CD14-positive monocyte (primary cell): ENCODE results near the gene FEM1C. TPM values are rescaled to one million over a fixed set of nuclear protein-coding genes. Genes with fewer than 3 reads are reported as not detected.

Source experiments
- DNase-seq, 3 donors: peaks; one replicate each; pipeline ENCODE4 v3.0.0-alpha.2; 2011 to 2022
- H2AFZ ChIP-seq: 2 replicates; pipeline ENCODE4 v1.6.0; 2012; ENCODE audit warnings: mild to moderate bottlenecking, low read depth, low read length, inconsistent platforms; ENCODE audit not compliant: insufficient read depth, poor library complexity, severe bottlenecking
- H3K27ac ChIP-seq, 2 donors: 1 replicate in 1 of 2; 2 replicates in 1 of 2; pipeline ENCODE4 v1.5.1; 2012 to 2013; ENCODE audit warnings: low read length in 2 of 2, control low read depth in 1 of 2, inconsistent platforms in 1 of 2, low read depth in 1 of 2, mild to moderate bottlenecking in 1 of 2
- H3K27me3 ChIP-seq, 2 donors: one replicate each; pipeline versions ENCODE4 v1.6.0 to v1.6.1; 2011 to 2013; ENCODE audit warnings: low read length in 2 of 2; ENCODE audit not compliant: control insufficient read depth in 2 of 2, insufficient read depth in 2 of 2
- H3K36me3 ChIP-seq, 2 donors: replicated peaks in 1 of 2; 1 replicate in 1 of 2; 2 replicates in 1 of 2; pipeline versions ENCODE4 v1.5.1 to v1.6.1; 2012 to 2013; ENCODE audit warnings: low read length in 2 of 2, control low read depth in 1 of 2, inconsistent platforms in 1 of 2, mild to moderate bottlenecking in 1 of 2; ENCODE audit not compliant: insufficient read depth in 2 of 2, control insufficient read depth in 1 of 2
- H3K4me1 ChIP-seq, 2 donors: 1 replicate in 1 of 2; 2 replicates in 1 of 2; pipeline versions ENCODE4 v1.5.1 to v1.6.1; 2012 to 2013; ENCODE audit warnings: low read length in 2 of 2, control low read depth in 1 of 2, inconsistent platforms in 1 of 2, mild to moderate bottlenecking in 1 of 2, moderate library complexity in 1 of 2; ENCODE audit not compliant: insufficient read depth in 2 of 2, control insufficient read depth in 1 of 2
- H3K4me2 ChIP-seq: replicated peaks from 2 replicates; pipeline ENCODE3; 2012; ENCODE audit warnings: low read length, moderate library complexity, mild to moderate bottlenecking; ENCODE audit not compliant: poor library complexity, severe bottlenecking; ENCODE audit errors: extremely low read depth
- H3K4me3 ChIP-seq, 3 experiments: fragments of 200-600 bp in 1 of 3; sonication (generic) in 1 of 3; replicated peaks in 1 of 3; 1 replicate in 2 of 3; 2 replicates in 1 of 3; pipeline ENCODE4 v1.5.1; 2011 to 2013; ENCODE audit warnings: low read length in 3 of 3, mild to moderate bottlenecking in 3 of 3, control low read depth in 2 of 3, low read depth in 2 of 3, inconsistent platforms in 1 of 3, moderate library complexity in 1 of 3
- H3K79me2 ChIP-seq: 2 replicates; pipeline ENCODE4 v1.6.0; 2012; ENCODE audit warnings: mild to moderate bottlenecking, control low read depth, inconsistent platforms, low read length, moderate library complexity; ENCODE audit not compliant: insufficient read depth
- H3K9ac ChIP-seq: 2 replicates; pipeline ENCODE4 v1.6.0; 2017; ENCODE audit warnings: low read length, mild to moderate bottlenecking; ENCODE audit not compliant: insufficient read depth, poor library complexity, severe bottlenecking
- H3K9me3 ChIP-seq, 2 donors: replicated peaks in 1 of 2; 1 replicate in 1 of 2; 2 replicates in 1 of 2; pipeline versions ENCODE4 v1.5.1 to v1.6.1; 2012 to 2013; ENCODE audit warnings: low read length in 2 of 2, control low read depth in 1 of 2; ENCODE audit not compliant: control insufficient read depth in 1 of 2, insufficient read depth in 1 of 2
- H4K20me1 ChIP-seq: 2 replicates; pipeline ENCODE4 v1.6.0; 2012; ENCODE audit warnings: mild to moderate bottlenecking, low read length, control low read depth, moderate library complexity; ENCODE audit not compliant: insufficient read depth
- H3K27ac Mint-ChIP-seq, 7 donors: one replicate each; pipeline ENCODE4 v1.8.0; 2020; ENCODE audit warnings: mild to moderate bottlenecking in 7 of 7, mixed read lengths in 7 of 7, moderate library complexity in 6 of 7, inconsistent platforms in 2 of 7
- H3K27me3 Mint-ChIP-seq, 3 donors: one replicate each; pipeline ENCODE4 v1.8.0; 2021 to 2022; ENCODE audit warnings: low read depth in 3 of 3, mild to moderate bottlenecking in 3 of 3, mixed read lengths in 3 of 3, moderate library complexity in 3 of 3, inconsistent platforms in 1 of 3
- H3K36me3 Mint-ChIP-seq, 2 donors: one replicate each; pipeline ENCODE4 v1.8.0; 2020; ENCODE audit warnings: mixed read lengths in 2 of 2, inconsistent platforms in 1 of 2, mild to moderate bottlenecking in 1 of 2
- H3K4me1 Mint-ChIP-seq: one replicate; pipeline ENCODE4 v1.8.0; 2020; ENCODE audit warnings: mild to moderate bottlenecking, mixed read lengths
- H3K4me3 Mint-ChIP-seq, 2 donors: one replicate each; pipeline ENCODE4 v1.8.0; 2020; ENCODE audit warnings: mild to moderate bottlenecking in 2 of 2, mixed read lengths in 2 of 2, moderate library complexity in 1 of 2
- H3K9me3 Mint-ChIP-seq, 7 donors: one replicate each; pipeline ENCODE4 v1.8.0; 2020 to 2022; ENCODE audit warnings: mixed read lengths in 7 of 7, mild to moderate bottlenecking in 6 of 7, moderate library complexity in 6 of 7, inconsistent platforms in 2 of 7
- WGBS: methylation state at CpG from one replicate; pipeline ENCODE4 v1.1.5; 2013; ENCODE audit warnings: missing lambda C conversion rate; ENCODE audit not compliant: insufficient coverage; 5-methylcytosine and 5-hydroxymethylcytosine counted together
- intact Hi-C, 2 donors: fragments of 100-400 bp; cut with micrococcal nuclease; formaldehyde crosslinking; loops; one replicate each; pipeline versions ENCODE4 v1.15.0 to v1.15.1; 2023
- polyA plus RNA-seq, 3 donors: library from polyadenylated mRNA; depleted of rRNA in 1 of 3; unstranded in 2 of 3; stranded (reverse) in 1 of 3; fragments of 300-500 nt in 2 of 3; fragments of >200 nt in 1 of 3; fragmentation: Illumina TruSeq in 2 of 3; gene quantifications; 1 replicate in 2 of 3; 2 replicates in 1 of 3; pipeline ENCODE4 v1.2.3, GENCODE V29; 2012 to 2021
- TF ChIP-seq, protein P1 (sequence below): fragments of 200-600 bp; IDR thresholded peaks from one replicate; pipeline ENCODE4 v1.8.0; 2022; ENCODE audit warnings: antibody characterized with exemption, mild to moderate bottlenecking

FEM1C gene
- polyA plus RNA-seq, 3 donors, result 2.5 to 18.2 (median 2.6) TPM

DNA sequence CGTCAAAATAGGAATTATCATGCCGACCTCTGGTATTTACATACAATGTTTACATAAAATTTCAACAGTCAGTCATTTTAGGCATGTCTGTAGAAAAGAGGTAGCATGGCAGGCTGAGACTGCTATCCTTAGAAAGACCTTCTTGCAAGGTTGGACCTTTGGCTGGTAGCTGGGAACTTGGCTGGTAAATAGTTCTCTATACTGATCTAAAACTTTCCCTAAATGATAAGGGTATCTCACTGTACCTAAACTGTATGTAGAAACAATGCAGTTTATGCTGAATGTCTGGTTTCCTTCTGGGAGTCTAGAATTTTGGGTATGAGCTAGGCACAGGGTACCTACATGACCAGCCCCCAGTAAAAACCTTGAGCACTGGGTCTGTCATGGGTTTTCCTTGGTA is 18.0 kb downstream of the FEM1C start:
- no peak overlapping the region for H2AFZ ChIP-seq
- no peaks in the 10 kb centered on the region for H3K9me3 ChIP-seq
- DNase-seq, result no peak
- H3K27me3 Mint-ChIP-seq, result no peaks in the 10 kb centered on the region
- peaks cover 65% of the 10 kb centered on the region for H3K79me2 ChIP-seq
- no peaks in the 10 kb centered on the region for H3K27me3 ChIP-seq
- TF ChIP-seq, protein P1, sequence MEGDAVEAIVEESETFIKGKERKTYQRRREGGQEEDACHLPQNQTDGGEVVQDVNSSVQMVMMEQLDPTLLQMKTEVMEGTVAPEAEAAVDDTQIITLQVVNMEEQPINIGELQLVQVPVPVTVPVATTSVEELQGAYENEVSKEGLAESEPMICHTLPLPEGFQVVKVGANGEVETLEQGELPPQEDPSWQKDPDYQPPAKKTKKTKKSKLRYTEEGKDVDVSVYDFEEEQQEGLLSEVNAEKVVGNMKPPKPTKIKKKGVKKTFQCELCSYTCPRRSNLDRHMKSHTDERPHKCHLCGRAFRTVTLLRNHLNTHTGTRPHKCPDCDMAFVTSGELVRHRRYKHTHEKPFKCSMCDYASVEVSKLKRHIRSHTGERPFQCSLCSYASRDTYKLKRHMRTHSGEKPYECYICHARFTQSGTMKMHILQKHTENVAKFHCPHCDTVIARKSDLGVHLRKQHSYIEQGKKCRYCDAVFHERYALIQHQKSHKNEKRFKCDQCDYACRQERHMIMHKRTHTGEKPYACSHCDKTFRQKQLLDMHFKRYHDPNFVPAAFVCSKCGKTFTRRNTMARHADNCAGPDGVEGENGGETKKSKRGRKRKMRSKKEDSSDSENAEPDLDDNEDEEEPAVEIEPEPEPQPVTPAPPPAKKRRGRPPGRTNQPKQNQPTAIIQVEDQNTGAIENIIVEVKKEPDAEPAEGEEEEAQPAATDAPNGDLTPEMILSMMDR, result no peak
- no peak overlapping the region for H3K9ac ChIP-seq
- peak overlapping the region in 1 of 2 donors; percentile 16 for H3K27ac ChIP-seq
- intact Hi-C loops, result no loop called here
- no peak overlapping the region for H3K4me3 ChIP-seq
- peaks cover 22% of the 10 kb centered on the region for H3K4me1 Mint-ChIP-seq
- H3K4me1 ChIP-seq, result peaks cover under 1 to 4% of the 10 kb centered on the region in 2 donors
- WGBS, result no CpG with 5 or more reads among the region's 2 CpGs
- H3K9me3 Mint-ChIP-seq, result no peaks in the 10 kb centered on the region
- peaks cover 51 to 72% of the 10 kb centered on the region in 2 donors for H3K36me3 Mint-ChIP-seq
- H3K4me3 Mint-ChIP-seq, result no peak overlapping the region
- peaks cover 35 to 75% of the 10 kb centered on the region in 2 donors for H3K36me3 ChIP-seq
- no peak overlapping the region for H3K4me2 ChIP-seq
- H3K27ac Mint-ChIP-seq, result peak overlapping the region in 2 of 7 donors; percentile 4 to 32
- peaks cover 97% of the 10 kb centered on the region for H4K20me1 ChIP-seq

DNA sequence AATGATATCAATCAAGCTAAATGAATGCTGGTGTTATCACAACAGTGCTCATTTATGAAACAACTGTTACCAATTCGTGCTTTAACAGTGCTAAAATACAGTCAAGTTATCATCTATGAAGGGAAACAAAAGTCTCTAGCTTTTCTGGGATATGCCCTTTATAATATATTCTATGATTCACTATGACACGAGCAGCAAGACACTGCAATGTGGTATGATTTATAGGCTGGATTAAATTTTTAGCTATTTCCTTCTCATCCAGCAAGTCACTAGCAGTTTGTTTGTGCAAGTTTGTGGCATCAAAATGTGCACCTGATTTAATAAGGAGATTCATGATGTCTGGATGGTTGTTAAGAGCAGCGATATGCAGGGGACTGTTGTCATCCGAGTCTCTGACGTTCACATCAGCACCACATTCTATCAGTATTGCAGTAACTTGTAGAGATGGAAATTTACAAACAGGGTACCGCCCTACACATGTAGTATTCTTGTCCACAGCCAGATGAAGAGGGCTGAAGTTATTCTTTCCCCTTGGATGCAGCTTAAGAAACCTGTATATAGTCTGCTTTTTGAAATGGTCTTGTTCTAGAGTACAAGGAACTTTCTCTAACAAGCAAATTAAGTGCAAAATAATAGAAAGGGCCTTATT is 20.3 kb downstream of the FEM1C start:
- Histone ChIP-seq H3K4me1 (no peaks in the 10 kb centered on the region), H3K4me2 (no peak overlapping the region), H4K20me1 (peaks cover 84% of the 10 kb centered on the region), H3K9ac (no peak overlapping the region), H2AFZ (no peak overlapping the region), H3K27me3 (no peaks in the 10 kb centered on the region), H3K79me2 (peaks cover 50% of the 10 kb centered on the region), H3K36me3 (peaks cover 36 to 79% of the 10 kb centered on the region in 2 donors), H3K27ac (peak overlapping the region in 1 of 2 donors; percentile 32), H3K9me3 (no peaks in the 10 kb centered on the region), H3K4me3 (no peak overlapping the region)
- H3K9me3 Mint-ChIP-seq, result no peaks in the 10 kb centered on the region
- H3K4me1 Mint-ChIP-seq, result peaks cover 16% of the 10 kb centered on the region
- TF ChIP-seq, protein P1, result no peak
- H3K27ac Mint-ChIP-seq, result no peak overlapping the region
- no CpG with 5 or more reads among the region's 6 CpGs for WGBS
- intact Hi-C loops, result no loop called here
- no peaks in the 10 kb centered on the region for H3K27me3 Mint-ChIP-seq
- H3K4me3 Mint-ChIP-seq, result no peak overlapping the region
- peaks cover 55 to 81% of the 10 kb centered on the region in 2 donors for H3K36me3 Mint-ChIP-seq
- no peak for DNase-seq
